ENCODE measurements around the gene CREBBP.
"Not testable (repeated sequence)": the region's sequence is repeated elsewhere in the genome, so short reads cannot be mapped to it uniquely, and the experiment has no call there.

Gene CREBBP

DNA sequence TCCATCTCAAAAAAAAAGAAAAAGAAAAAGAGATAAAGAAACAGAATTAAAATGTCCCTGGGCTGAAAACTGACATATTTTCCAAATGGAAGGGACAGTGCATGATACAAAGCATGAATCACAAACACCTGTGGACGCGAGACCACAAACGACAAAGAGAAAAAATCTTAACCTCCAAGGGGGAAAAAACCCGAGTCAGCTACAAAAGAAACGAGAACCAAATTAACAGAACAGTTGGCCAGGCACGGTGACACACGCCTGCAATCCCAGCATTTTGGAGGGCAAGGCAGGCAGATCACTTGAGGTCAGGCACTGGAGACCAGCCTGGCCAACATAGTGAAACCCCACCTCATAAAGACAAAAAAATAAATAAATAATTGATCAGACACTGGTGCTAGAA lies 165.1 kb downstream of the CREBBP start:
- no peak for DNase-seq (ENCODE audit: extremely low read depth, insufficient read length)
- Histone ChIP-seq H3K27me3 (replicated peaks; ENCODE audit: control insufficient read depth, insufficient read depth, low read length) (no peaks in the 10 kb centered on the region), H3K36me3 (ENCODE audit: control insufficient read depth, insufficient read depth, low read length) (peaks cover 3% of the 10 kb centered on the region; the same call in 1 of the 2 replicates), H3K4me3 (replicated peaks; ENCODE audit: low read depth, low read length) (no peak overlapping the region)
- TF ChIP-seq, protein P1, sequence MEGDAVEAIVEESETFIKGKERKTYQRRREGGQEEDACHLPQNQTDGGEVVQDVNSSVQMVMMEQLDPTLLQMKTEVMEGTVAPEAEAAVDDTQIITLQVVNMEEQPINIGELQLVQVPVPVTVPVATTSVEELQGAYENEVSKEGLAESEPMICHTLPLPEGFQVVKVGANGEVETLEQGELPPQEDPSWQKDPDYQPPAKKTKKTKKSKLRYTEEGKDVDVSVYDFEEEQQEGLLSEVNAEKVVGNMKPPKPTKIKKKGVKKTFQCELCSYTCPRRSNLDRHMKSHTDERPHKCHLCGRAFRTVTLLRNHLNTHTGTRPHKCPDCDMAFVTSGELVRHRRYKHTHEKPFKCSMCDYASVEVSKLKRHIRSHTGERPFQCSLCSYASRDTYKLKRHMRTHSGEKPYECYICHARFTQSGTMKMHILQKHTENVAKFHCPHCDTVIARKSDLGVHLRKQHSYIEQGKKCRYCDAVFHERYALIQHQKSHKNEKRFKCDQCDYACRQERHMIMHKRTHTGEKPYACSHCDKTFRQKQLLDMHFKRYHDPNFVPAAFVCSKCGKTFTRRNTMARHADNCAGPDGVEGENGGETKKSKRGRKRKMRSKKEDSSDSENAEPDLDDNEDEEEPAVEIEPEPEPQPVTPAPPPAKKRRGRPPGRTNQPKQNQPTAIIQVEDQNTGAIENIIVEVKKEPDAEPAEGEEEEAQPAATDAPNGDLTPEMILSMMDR (IDR thresholded peaks at IDR 0.05; ENCODE audit: insufficient read depth, low read length, poor library complexity, severe bottlenecking): no peak

DNA sequence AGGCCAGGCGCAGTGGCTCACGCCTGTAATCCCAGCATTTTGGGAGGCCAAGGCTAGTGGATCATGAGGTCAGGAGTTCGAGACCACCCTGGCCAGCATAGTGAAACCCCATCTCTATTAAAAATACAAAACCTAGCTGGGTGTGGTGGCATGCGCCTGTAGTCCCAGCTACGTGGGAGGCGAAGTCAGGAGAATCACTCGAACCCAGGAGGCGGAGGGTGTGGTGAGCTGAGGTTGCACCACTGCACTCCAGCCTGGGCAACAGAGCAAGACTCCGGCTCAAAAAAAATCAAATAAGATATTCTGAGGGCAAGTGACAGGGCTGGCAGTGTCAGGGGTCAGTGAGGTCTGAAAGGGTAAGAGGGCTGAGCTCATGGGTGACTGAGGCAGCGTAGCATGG lies 166.1 kb downstream of the CREBBP start:
- not testable (repeated sequence) for H3K36me3 ChIP-seq (ENCODE audit: control insufficient read depth, insufficient read depth, low read length); H3K27me3 ChIP-seq (replicated peaks; ENCODE audit: control insufficient read depth, insufficient read depth, low read length); DNase-seq (ENCODE audit: extremely low read depth, insufficient read length); H3K4me3 ChIP-seq (replicated peaks; ENCODE audit: low read depth, low read length)

- TF ChIP-seq, protein P1 (IDR thresholded peaks at IDR 0.05; ENCODE audit: insufficient read depth, low read length, poor library complexity, severe bottlenecking): no peak
- no peak overlapping the region for H3K4me3 ChIP-seq (replicated peaks; ENCODE audit: low read depth, low read length)
Observed at GRCh38 chr16:3713587-3714242, 166.8 kb downstream of the CREBBP start.

DNA sequence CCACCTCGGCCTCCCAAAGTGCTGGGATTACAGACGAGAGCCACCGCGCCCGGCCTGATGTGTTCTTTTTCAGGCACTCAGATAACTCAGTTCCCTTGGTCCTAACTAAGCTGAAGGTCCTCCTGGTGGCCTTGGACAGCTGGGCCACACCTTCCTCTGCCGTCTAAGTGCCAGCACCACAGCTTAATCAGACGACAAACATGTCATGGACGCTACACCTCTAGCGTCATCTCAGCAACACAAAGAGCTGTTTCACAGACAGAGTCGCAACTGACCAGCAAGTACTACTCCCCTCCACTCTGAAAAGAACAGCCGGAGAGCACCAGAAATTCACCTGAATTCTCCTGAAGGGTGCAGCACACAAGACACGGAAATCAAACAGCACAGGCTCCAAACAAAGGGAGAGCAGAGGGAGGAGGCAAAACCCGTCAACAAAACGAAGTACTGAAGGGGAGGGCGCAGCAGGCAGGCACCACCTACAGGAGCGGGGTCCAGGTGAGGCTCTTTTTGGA lies 167.6 kb downstream of the CREBBP start:
- TF ChIP-seq, protein P1 (IDR thresholded peaks at IDR 0.05; ENCODE audit: insufficient read depth, low read length, poor library complexity, severe bottlenecking): no peak
- DNase-seq (ENCODE audit: extremely low read depth, insufficient read length): no peak
- H3K4me3 ChIP-seq (replicated peaks; ENCODE audit: low read depth, low read length): no peak overlapping the region
- H3K27me3 ChIP-seq (replicated peaks; ENCODE audit: control insufficient read depth, insufficient read depth, low read length): no peaks in the 10 kb centered on the region
- H3K36me3 ChIP-seq (ENCODE audit: control insufficient read depth, insufficient read depth, low read length): peaks cover 3% of the 10 kb centered on the region; the same call in 1 of the 2 replicates

More at GRCh38 chr16:3713587-3714242, 166.8 kb downstream of the CREBBP start:
- DNase-seq (ENCODE audit: extremely low read depth, insufficient read length): no peak
- Histone ChIP-seq H3K27me3 (replicated peaks; ENCODE audit: control insufficient read depth, insufficient read depth, low read length) (no peaks in the 10 kb centered on the region), H3K36me3 (ENCODE audit: control insufficient read depth, insufficient read depth, low read length) (peaks cover 3% of the 10 kb centered on the region; the same call in 1 of the 2 replicates)

DNA sequence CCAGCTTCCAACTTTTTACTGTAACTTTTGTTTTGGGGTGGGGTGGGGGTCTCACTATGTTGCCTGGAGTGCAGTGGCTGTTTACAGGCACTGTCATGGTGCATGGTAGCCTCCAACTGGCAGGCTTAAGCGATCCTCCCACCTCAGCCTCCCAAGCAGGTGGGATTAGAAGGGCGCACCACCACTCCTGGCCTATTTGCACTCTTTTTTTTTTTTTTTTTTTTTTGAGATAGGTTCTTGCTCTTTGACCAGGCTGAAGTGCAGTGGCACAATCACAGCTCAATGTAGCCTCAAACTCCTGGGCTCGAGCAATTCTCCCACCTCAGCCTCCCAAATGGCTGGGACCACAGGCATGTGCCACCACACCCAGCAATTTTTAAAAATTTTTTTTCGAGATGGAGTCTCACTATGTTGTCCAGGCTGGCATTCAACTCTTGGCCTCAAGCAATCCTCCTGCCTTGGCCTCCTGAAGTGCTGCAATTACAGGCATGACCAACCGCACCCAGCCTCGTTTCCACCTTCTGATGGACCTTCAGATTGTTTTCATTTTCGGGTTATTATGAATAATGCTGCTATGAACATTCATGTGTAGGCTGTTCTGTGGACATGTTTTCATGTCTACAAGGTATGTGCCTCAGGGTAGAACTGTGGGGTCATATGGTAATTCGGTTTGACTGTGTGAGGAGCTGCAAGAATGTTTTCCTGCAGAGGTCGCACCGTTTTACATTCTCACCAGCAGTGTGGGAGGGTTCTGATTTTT lies 174.1 kb downstream of the CREBBP start:
- TF ChIP-seq, protein P1 (IDR thresholded peaks at IDR 0.05; ENCODE audit: insufficient read depth, low read length, poor library complexity, severe bottlenecking): no peak
- Histone ChIP-seq H3K27me3 (replicated peaks; ENCODE audit: control insufficient read depth, insufficient read depth, low read length) (no peaks in the 10 kb centered on the region), H3K4me3 (replicated peaks; ENCODE audit: low read depth, low read length) (no peak overlapping the region), H3K36me3 (ENCODE audit: control insufficient read depth, insufficient read depth, low read length) (no peaks in the 10 kb centered on the region; the same call in 1 of the 2 replicates)
- no peak for DNase-seq (ENCODE audit: extremely low read depth, insufficient read length)

DNA sequence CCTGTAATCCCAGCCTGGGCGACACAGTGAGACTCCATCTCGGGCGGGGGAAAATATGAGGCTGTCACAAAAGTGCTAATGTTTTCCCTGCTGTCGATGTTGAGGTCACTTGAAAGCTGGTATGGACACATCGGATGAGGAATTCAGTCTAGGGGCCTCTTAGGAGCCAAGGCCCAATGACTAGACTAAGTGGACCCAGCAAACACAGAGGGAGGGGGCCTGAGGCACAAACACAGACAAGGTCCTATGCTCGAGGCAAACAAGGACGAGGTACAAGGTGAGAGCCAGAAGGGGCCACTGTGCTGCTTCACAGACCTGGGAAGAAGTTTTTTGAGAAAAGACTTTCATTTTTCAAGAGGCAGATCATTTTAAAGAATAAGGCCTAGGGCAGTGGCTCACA lies 178.4 kb downstream of the CREBBP start:
- H3K4me3 ChIP-seq (replicated peaks; ENCODE audit: low read depth, low read length): no peak overlapping the region
- H3K27me3 ChIP-seq (replicated peaks; ENCODE audit: control insufficient read depth, insufficient read depth, low read length): no peaks in the 10 kb centered on the region
- TF ChIP-seq, protein P1 (IDR thresholded peaks at IDR 0.05; ENCODE audit: insufficient read depth, low read length, poor library complexity, severe bottlenecking): no peak
- no peaks in the 10 kb centered on the region; the same call in 1 of the 2 replicates for H3K36me3 ChIP-seq (ENCODE audit: control insufficient read depth, insufficient read depth, low read length)
- no peak for DNase-seq (ENCODE audit: extremely low read depth, insufficient read length)

Measured in GM06990 (cell line).